ENCODE data around the gene HHAT.

DNA sequence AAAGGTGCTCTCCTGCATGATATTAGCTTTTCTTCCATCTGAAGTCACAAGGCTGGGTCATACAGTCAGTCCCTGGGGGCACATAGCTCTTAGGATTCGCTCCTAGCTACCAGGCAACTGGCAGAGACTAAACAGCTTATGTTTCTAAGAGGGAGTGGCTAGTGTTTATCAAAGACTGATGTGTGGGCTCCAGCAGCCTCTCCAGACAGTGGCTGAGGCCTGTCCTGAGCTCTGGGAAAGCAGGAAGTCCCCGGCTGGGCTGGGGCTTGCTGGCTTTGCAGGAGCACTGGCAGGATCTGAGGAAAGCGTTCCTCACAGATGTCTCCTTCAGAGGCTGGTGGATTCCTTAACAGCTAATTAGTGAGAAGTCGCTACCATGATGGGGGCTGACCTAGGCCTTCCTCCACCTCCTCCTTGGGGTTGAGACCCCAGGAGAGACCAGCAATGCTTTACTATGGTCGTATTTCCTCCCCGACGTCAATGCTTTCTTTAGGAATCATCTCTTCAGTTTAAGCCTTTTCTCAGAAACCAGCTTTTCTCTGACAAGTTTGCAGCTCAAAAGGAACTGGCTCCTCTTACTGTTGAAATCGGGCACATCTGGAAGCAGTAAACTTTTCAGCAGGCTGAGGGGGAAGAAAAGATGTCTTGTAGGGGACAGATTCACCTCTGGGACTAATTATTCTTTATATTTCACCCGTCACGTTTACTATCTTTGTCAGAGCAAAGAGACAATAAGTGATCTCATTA is 33.5 kb upstream of the HHAT start:
- TF ChIP-seq EP300 (IDR thresholded peaks at IDR 0.05) (no peak), POLR2A (IDR thresholded peaks at IDR 0.05) (no peak)
- TF ChIP-seq, protein P1, sequence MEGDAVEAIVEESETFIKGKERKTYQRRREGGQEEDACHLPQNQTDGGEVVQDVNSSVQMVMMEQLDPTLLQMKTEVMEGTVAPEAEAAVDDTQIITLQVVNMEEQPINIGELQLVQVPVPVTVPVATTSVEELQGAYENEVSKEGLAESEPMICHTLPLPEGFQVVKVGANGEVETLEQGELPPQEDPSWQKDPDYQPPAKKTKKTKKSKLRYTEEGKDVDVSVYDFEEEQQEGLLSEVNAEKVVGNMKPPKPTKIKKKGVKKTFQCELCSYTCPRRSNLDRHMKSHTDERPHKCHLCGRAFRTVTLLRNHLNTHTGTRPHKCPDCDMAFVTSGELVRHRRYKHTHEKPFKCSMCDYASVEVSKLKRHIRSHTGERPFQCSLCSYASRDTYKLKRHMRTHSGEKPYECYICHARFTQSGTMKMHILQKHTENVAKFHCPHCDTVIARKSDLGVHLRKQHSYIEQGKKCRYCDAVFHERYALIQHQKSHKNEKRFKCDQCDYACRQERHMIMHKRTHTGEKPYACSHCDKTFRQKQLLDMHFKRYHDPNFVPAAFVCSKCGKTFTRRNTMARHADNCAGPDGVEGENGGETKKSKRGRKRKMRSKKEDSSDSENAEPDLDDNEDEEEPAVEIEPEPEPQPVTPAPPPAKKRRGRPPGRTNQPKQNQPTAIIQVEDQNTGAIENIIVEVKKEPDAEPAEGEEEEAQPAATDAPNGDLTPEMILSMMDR (IDR thresholded peaks at IDR 0.05) = no peak

Data from stomach (tissue), 4 donors.